ENCODE data around the gene LAMTOR1. TPM values are rescaled to one million over a fixed set of nuclear protein-coding genes. Genes with fewer than 3 reads are reported as not detected.
A peak's percentile ranks its signal among the peaks of the same experiment; 100 is the strongest.

LAMTOR1 gene
- total and polyA plus RNA-seq, 2 donors (not counting 1 experiment from before 2014, with no cell fraction given) = 71.0 to 104 TPM

DNA sequence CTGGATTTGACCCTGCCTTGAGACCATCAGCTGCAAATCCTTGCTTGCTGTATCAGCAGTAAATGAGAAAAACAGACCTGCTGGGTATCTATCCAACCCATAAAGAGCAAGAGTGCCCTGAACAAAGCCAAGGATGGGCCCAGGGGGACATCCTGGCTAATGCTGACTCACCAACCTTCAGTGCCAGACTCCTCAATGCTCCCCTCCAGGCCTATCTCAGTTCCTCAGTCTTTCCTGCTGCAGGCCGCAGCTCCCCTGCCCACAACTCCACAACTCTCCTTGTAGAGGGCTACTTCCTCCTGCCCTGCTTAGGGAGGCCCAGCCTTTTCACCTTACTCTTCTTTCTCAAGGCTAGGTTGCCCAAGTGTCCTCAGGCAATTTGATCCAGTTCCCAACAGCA lies 2.6 kb downstream of the LAMTOR1 start:
- TF ChIP-seq EZH2 (IDR thresholded peaks at IDR 0.05; ENCODE audit: borderline replicate concordance, insufficient read depth, low read depth, low read length, poor library complexity, severe bottlenecking) (no peak), CTCF (IDR thresholded peaks at IDR 0.05) (no peak)
- peak overlapping the region in 1 of 2 donors; percentile 96 for H3K27ac ChIP-seq (ENCODE audit: low read length in 2 of 2)
- H3K4me1 ChIP-seq (ENCODE audit: control insufficient read depth in 2 of 2, insufficient read depth in 2 of 2, low read length in 2 of 2) = peaks cover 29 to 37% of the 10 kb centered on the region in 2 donors
- H4K20me1 ChIP-seq (ENCODE audit: control insufficient read depth, insufficient read depth, low read length, poor library complexity, severe bottlenecking) = peaks cover 26% of the 10 kb centered on the region
- no peak overlapping the region for H3K4me3 ChIP-seq (ENCODE audit: control extremely low read depth in 1 of 5, extremely low read depth in 1 of 5, insufficient read depth in 1 of 5, low read depth in 2 of 5, low read length in 4 of 5)
- peaks cover 0 to 8% (median 0%) of the 10 kb centered on the region in 3 donors for H3K9me3 ChIP-seq (ENCODE audit: control extremely low read depth in 1 of 3, control insufficient read depth in 2 of 3, insufficient read depth in 1 of 3, low read length in 2 of 3)
- H3K4me2 ChIP-seq (replicated peaks; ENCODE audit: low read depth, low read length, poor library complexity, severe bottlenecking) = peak overlapping the region; percentile 11
- H3K36me3 ChIP-seq (replicated peaks in 1 of 2; ENCODE audit: control extremely low read depth in 1 of 2, control insufficient read depth in 1 of 2, extremely low read depth in 1 of 2, insufficient read depth in 2 of 2, low read length in 1 of 2) = peaks cover 0 to 46% of the 10 kb centered on the region in 2 experiments
- no peaks in the 10 kb centered on the region for H3K27me3 ChIP-seq (replicated peaks in 1 of 4; ENCODE audit: control extremely low read depth in 1 of 4, control insufficient read depth in 3 of 4, insufficient read depth in 4 of 4, low read length in 3 of 4)
- Mint-ChIP-seq H3K4me1 (peaks cover 43% of the 10 kb centered on the region), H3K9me3 (ENCODE audit: insufficient read depth) (no peaks in the 10 kb centered on the region), H3K27me3 (no peaks in the 10 kb centered on the region), H3K27ac (peak overlapping the region; percentile 10), H3K4me3 (peak overlapping the region; percentile 29)
- ChIA-PET CTCF (interaction anchor here (0.6 to 4.7 kb wide), 7 partner anchors 10 to 330 kb away, joined by 3 to 37 read pairs (median 4); no protein-coding TSS in a partner anchor), POLR2A (interaction anchor here (0.7 kb wide), 1 partner anchor 60 kb away, joined by 3 read pairs; no protein-coding TSS in a partner anchor)
- no peak overlapping the region for H3K9ac ChIP-seq (ENCODE audit: low read length)
- H2AFZ ChIP-seq (ENCODE audit: insufficient read depth, low read depth, low read length, poor library complexity, severe bottlenecking) = no peak overlapping the region
- ATAC-seq (ENCODE audit: low read depth) = no peak
- WGBS (ENCODE audit: insufficient coverage) = 33% methylated on average over 1 of the region's 1 CpG
- no peak for DNase-seq
- H3K79me2 ChIP-seq (ENCODE audit: control insufficient read depth, insufficient read depth, low read length) = peaks cover 74% of the 10 kb centered on the region
- intact Hi-C loops (cut with micrococcal nuclease) = loop anchor here (5.0 kb wide), 1 partner anchor 42 kb away; no protein-coding TSS in a partner anchor

GRCh38 chr11:72100009-72100408 lies 3.1 kb downstream of the LAMTOR1 start:
- H3K4me2 ChIP-seq (replicated peaks; ENCODE audit: low read depth, low read length, poor library complexity, severe bottlenecking) = no peak overlapping the region
- H2AFZ ChIP-seq (ENCODE audit: insufficient read depth, low read depth, low read length, poor library complexity, severe bottlenecking) = no peak overlapping the region
- ChIA-PET POLR2A (interaction anchor here (0.7 kb wide), 1 partner anchor 59 kb away, joined by 3 read pairs; no protein-coding TSS in a partner anchor), CTCF (interaction anchor here (0.9 to 4.7 kb wide), 6 partner anchors 9 to 331 kb away, joined by 3 to 37 read pairs (median 4); no protein-coding TSS in a partner anchor)
- peaks cover 29 to 37% of the 10 kb centered on the region in 2 donors for H3K4me1 ChIP-seq (ENCODE audit: control insufficient read depth in 2 of 2, insufficient read depth in 2 of 2, low read length in 2 of 2)
- H3K27ac ChIP-seq (ENCODE audit: low read length in 2 of 2) = no peak overlapping the region
- Mint-ChIP-seq H3K27me3 (no peaks in the 10 kb centered on the region), H3K4me1 (peaks cover 43% of the 10 kb centered on the region), H3K4me3 (no peak overlapping the region), H3K27ac (no peak overlapping the region), H3K9me3 (ENCODE audit: insufficient read depth) (no peaks in the 10 kb centered on the region)
- peaks cover 26% of the 10 kb centered on the region for H4K20me1 ChIP-seq (ENCODE audit: control insufficient read depth, insufficient read depth, low read length, poor library complexity, severe bottlenecking)
- H3K9ac ChIP-seq (ENCODE audit: low read length) = no peak overlapping the region
- no peak overlapping the region for H3K4me3 ChIP-seq (ENCODE audit: control extremely low read depth in 1 of 5, extremely low read depth in 1 of 5, insufficient read depth in 1 of 5, low read depth in 2 of 5, low read length in 4 of 5)
- ATAC-seq (ENCODE audit: low read depth) = no peak
- peaks cover 74% of the 10 kb centered on the region for H3K79me2 ChIP-seq (ENCODE audit: control insufficient read depth, insufficient read depth, low read length)
- H3K9me3 ChIP-seq (ENCODE audit: control extremely low read depth in 1 of 3, control insufficient read depth in 2 of 3, insufficient read depth in 1 of 3, low read length in 2 of 3) = peaks cover 0 to 8% (median 0%) of the 10 kb centered on the region in 3 donors
- H3K27me3 ChIP-seq (replicated peaks in 1 of 4; ENCODE audit: control extremely low read depth in 1 of 4, control insufficient read depth in 3 of 4, insufficient read depth in 4 of 4, low read length in 3 of 4) = no peaks in the 10 kb centered on the region
- 68% methylated on average over 3 of the region's 3 CpGs for WGBS (ENCODE audit: insufficient coverage)
- intact Hi-C loops (cut with micrococcal nuclease) = loop anchor here (5.0 kb wide), 1 partner anchor 42 kb away; no protein-coding TSS in a partner anchor
- H3K36me3 ChIP-seq (replicated peaks in 1 of 2; ENCODE audit: control extremely low read depth in 1 of 2, control insufficient read depth in 1 of 2, extremely low read depth in 1 of 2, insufficient read depth in 2 of 2, low read length in 1 of 2) = peaks cover 0 to 51% of the 10 kb centered on the region in 2 experiments
- no peak for TF ChIP-seq CTCF (IDR thresholded peaks at IDR 0.05)
- no peak for TF ChIP-seq EZH2 (IDR thresholded peaks at IDR 0.05; ENCODE audit: borderline replicate concordance, insufficient read depth, low read depth, low read length, poor library complexity, severe bottlenecking)
- no peak for DNase-seq

All from B cell (primary cell).